ENCODE data around the gene MTUS2.

DNA sequence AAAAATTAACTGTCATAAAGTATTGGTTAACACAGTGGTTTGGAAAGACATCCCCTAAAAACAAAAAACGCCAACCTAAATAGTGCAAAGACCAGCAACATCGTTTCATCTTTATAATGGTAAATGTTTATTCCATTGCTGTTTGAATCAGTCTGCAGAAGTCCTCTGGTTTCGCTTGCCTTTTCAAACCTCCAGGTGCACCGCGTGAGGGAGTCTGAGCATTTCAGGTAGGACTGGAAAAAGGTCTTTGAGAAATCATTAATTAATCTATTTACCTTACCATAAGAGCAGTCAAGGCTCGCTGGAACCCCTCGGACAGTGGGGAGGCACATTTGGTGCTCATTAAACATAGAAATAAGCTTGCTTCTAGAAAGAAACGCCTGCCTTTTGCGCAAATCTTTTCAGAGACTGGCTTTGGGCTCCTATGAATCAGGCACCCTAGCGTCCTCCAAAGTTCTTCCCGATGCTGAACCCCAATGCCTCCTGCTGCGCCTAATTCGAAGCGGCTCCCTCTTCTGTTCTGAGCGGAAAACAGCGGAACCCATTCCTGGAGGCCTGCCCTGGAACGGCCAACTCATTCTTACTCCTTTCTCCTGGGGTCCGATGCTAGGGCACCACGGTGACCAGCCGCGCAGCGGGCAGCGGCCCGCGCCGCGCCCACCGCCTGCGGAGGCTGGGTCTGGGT lies 951 bp upstream of the MTUS2 start:
- TF ChIP-seq CTCF (conservative IDR thresholded peaks at IDR 0.05; ENCODE audit: low read length) (no peak), EZH2phosphoT487 (IDR thresholded peaks at IDR 0.05; ENCODE audit: borderline replicate concordance) (no peak)
